ENCODE measurements around the gene GATB. TPM values are rescaled to one million over a fixed set of nuclear protein-coding genes. Genes with fewer than 3 reads are reported as not detected.

GATB gene
- total and polyA plus RNA-seq, 2 donors (not counting 3 experiments of a cell fraction or from before 2014, with no cell fraction given): 14.4 to 17.7 TPM

GRCh38 chr4:151644622-151645021, 116.2 kb downstream of the GATB start:
- CTCF ChIA-PET: interaction anchor here (0.7 to 1.8 kb wide), 10 partner anchors 12 to 741 kb away, joined by 3 to 8 read pairs (median 4); no protein-coding TSS in a partner anchor
- no TSS peak for BruUV-seq (replicated peaks)
- Histone ChIP-seq H3K79me2 (ENCODE audit: control insufficient read depth, insufficient read depth, low read length) (no peaks in the 10 kb centered on the region), H3K27ac (ENCODE audit: insufficient read depth, low read depth, low read length) (no peak overlapping the region), H2AFZ (ENCODE audit: low read depth, low read length) (no peak overlapping the region), H3K36me3 (ENCODE audit: control insufficient read depth in 2 of 2, extremely low read depth in 1 of 2, insufficient read depth in 2 of 2, low read length in 2 of 2) (no peaks in the 10 kb centered on the region), H4K20me1 (replicated peaks; ENCODE audit: control insufficient read depth, extremely low read depth, insufficient read depth, low read length) (no peaks in the 10 kb centered on the region), H3K4me3 (replicated peaks in 1 of 3; ENCODE audit: insufficient read depth in 1 of 3, low read depth in 1 of 3, low read length in 3 of 3) (no peak overlapping the region), H3K9ac (replicated peaks; ENCODE audit: extremely low read depth, insufficient read depth, low read length) (no peak overlapping the region), H3K9me1 (replicated peaks; ENCODE audit: control insufficient read depth, extremely low read depth, insufficient read depth, low read length) (no peaks in the 10 kb centered on the region), H3K27me3 (ENCODE audit: control insufficient read depth in 2 of 2, insufficient read depth in 2 of 2, low read length in 2 of 2) (no peaks in the 10 kb centered on the region), H3K4me1 (ENCODE audit: control insufficient read depth, extremely low read depth, insufficient read depth, low read length) (no peaks in the 10 kb centered on the region), H3K4me2 (ENCODE audit: insufficient read depth, low read length) (no peak overlapping the region), H3K9me3 (replicated peaks; ENCODE audit: control insufficient read depth, insufficient read depth, low read length) (no peaks in the 10 kb centered on the region)
- FAIRE-seq (no peak), DNase-seq (ENCODE audit: low read depth, low spot score) (peak; percentile 7)
- intact Hi-C loops (cut with micrococcal nuclease) (no loop called here), dilution Hi-C loops (cut with MboI; ENCODE audit: extremely low pct_ligation_motif_present, low sequenced_read_pairs) (no loop called here)
- POLR2A ChIA-PET: no interaction called here
- TF ChIP-seq, protein P1, sequence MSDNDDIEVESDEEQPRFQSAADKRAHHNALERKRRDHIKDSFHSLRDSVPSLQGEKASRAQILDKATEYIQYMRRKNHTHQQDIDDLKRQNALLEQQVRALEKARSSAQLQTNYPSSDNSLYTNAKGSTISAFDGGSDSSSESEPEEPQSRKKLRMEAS (IDR thresholded peaks at IDR 0.05; ENCODE audit: insufficient read depth, insufficient read length): no peak
- peak; percentile 44 to 59 for TF ChIP-seq CTCF (IDR thresholded peaks at IDR 0.05; ENCODE audit: extremely low read depth in 1 of 2, insufficient read depth in 1 of 2, low read depth in 1 of 2, low read length in 2 of 2)

DNA sequence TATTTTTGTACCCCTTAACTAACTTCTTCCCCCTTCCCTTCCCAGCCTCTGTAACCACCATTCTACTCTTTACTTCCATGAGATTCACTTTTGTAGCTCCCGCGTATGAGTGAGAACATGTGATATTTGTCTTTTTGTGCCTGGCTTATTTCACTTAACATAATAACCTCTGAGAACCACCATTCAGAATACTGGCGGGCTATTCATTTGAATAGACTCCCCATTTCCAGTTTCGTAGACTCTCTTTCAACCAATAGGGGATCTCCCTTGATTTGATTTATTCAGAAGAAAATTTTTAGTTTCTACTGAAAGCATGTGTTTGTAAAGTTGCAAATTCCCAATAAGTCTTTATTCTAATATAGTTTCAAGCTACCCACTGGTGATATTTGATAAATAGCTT, 117.2 kb downstream of the GATB start:
- Histone ChIP-seq H3K36me3 (ENCODE audit: control insufficient read depth in 2 of 2, extremely low read depth in 1 of 2, insufficient read depth in 2 of 2, low read length in 2 of 2) (no peaks in the 10 kb centered on the region), H3K4me2 (ENCODE audit: insufficient read depth, low read length) (no peak overlapping the region), H3K9me3 (replicated peaks; ENCODE audit: control insufficient read depth, insufficient read depth, low read length) (no peaks in the 10 kb centered on the region), H3K4me1 (ENCODE audit: control insufficient read depth, extremely low read depth, insufficient read depth, low read length) (no peaks in the 10 kb centered on the region), H3K27me3 (ENCODE audit: control insufficient read depth in 2 of 2, insufficient read depth in 2 of 2, low read length in 2 of 2) (no peaks in the 10 kb centered on the region), H3K9ac (replicated peaks; ENCODE audit: extremely low read depth, insufficient read depth, low read length) (no peak overlapping the region), H2AFZ (ENCODE audit: low read depth, low read length) (no peak overlapping the region), H3K4me3 (replicated peaks in 1 of 3; ENCODE audit: insufficient read depth in 1 of 3, low read depth in 1 of 3, low read length in 3 of 3) (no peak overlapping the region), H3K9me1 (replicated peaks; ENCODE audit: control insufficient read depth, extremely low read depth, insufficient read depth, low read length) (no peaks in the 10 kb centered on the region), H3K27ac (ENCODE audit: insufficient read depth, low read depth, low read length) (no peak overlapping the region), H3K79me2 (ENCODE audit: control insufficient read depth, insufficient read depth, low read length) (no peaks in the 10 kb centered on the region), H4K20me1 (replicated peaks; ENCODE audit: control insufficient read depth, extremely low read depth, insufficient read depth, low read length) (no peaks in the 10 kb centered on the region)
- dilution Hi-C loops (cut with MboI; ENCODE audit: extremely low pct_ligation_motif_present, low sequenced_read_pairs): no loop called here
- intact Hi-C loops (cut with micrococcal nuclease): no loop called here
- BruUV-seq (replicated peaks): no TSS peak
- no peak for DNase-seq (ENCODE audit: low read depth, low spot score)
- ChIA-PET CTCF (interaction anchor here (0.9 to 1.8 kb wide), 3 partner anchors 39 to 526 kb away, joined by 3 to 8 read pairs (median 4); no protein-coding TSS in a partner anchor), POLR2A (no interaction called here)
- TF ChIP-seq FOS (IDR thresholded peaks at IDR 0.05; ENCODE audit: borderline replicate concordance, insufficient read depth, low read length) (no peak), EZH2 (IDR thresholded peaks at IDR 0.05; ENCODE audit: borderline replicate concordance, low read depth, low read length, severe bottlenecking) (no peak), CTCF (IDR thresholded peaks at IDR 0.05; ENCODE audit: extremely low read depth in 1 of 2, insufficient read depth in 1 of 2, low read depth in 1 of 2, low read length in 2 of 2) (no peak), POLR2AphosphoS5 (IDR thresholded peaks at IDR 0.05; ENCODE audit: insufficient read depth, low read depth, low read length) (no peak), GATA2 (IDR thresholded peaks at IDR 0.05; ENCODE audit: insufficient read depth, insufficient read length, low read depth, low read length) (no peak), POLR2A (IDR thresholded peaks at IDR 0.05; ENCODE audit: low read depth, low read length) (no peak), MYC (IDR thresholded peaks at IDR 0.05; ENCODE audit: low read depth, low read length) (no peak), JUN (IDR thresholded peaks at IDR 0.05; ENCODE audit: borderline replicate concordance, insufficient read depth, insufficient read length, low read depth) (no peak)
- TF ChIP-seq, protein P1 (IDR thresholded peaks at IDR 0.05; ENCODE audit: insufficient read depth, insufficient read length): no peak
- no peak for FAIRE-seq
